ENCODE measurements around the gene ASAH2.

- TF ChIP-seq JUND (IDR thresholded peaks at IDR 0.05) (no peak), CTCF (IDR thresholded peaks at IDR 0.05; ENCODE audit: low read depth, low read length, missing input control) (no peak), ATF3 (IDR thresholded peaks at IDR 0.05) (no peak), RAD21 (IDR thresholded peaks at IDR 0.05) (no peak), YY1 (IDR thresholded peaks at IDR 0.05) (no peak)
Observed at GRCh38 chr10:50228672-50229071, 22.6 kb downstream of the ASAH2 start.
